Activated CD8-positive, alpha-beta memory T cell treated with anti-CD3 and anti-CD28 coated beads for 1 hour (primary cell): ENCODE measurements around the gene NACC2.

Source experiments
- DNase-seq, 2 donors: peaks; one replicate each; pipeline ENCODE4 v3.0.0-alpha.2; 2020; ENCODE audit warnings: low read depth in 1 of 2; ENCODE audit errors: extremely low read depth in 1 of 2

NACC2 gene

GRCh38 chr9:136095070-136096058 is at the start of gene NACC2:
NACC2 (minus strand) TSS chr9:136095289; CDS start chr9:136050521, 44,768 bp downstream.
- no peak for DNase-seq

GRCh38 chr9:136144450-136144849 is 49.4 kb upstream of the NACC2 start:
- DNase-seq: no peak

GRCh38 chr9:136143215-136144001 is 48.3 kb upstream of the NACC2 start:
- no peak for DNase-seq

- no peak for DNase-seq
Measured at GRCh38 chr9:136142859-136143214, 47.7 kb upstream of the NACC2 start.

- DNase-seq: no peak
Measured at GRCh38 chr9:136142414-136142796, 47.3 kb upstream of the NACC2 start.

GRCh38 chr9:136141682-136142413 is 46.8 kb upstream of the NACC2 start:
- no peak for DNase-seq

- no peak for DNase-seq
Measured at GRCh38 chr9:136140966-136141365, 45.9 kb upstream of the NACC2 start.

- DNase-seq: no peak
Measured at GRCh38 chr9:136140046-136140445, 45.0 kb upstream of the NACC2 start.

GRCh38 chr9:136138566-136138965 is 43.5 kb upstream of the NACC2 start:
- no peak for DNase-seq

- no peak for DNase-seq
Measured at GRCh38 chr9:136137321-136138265, 42.5 kb upstream of the NACC2 start.

GRCh38 chr9:136136127-136136925 is 41.2 kb upstream of the NACC2 start:
- DNase-seq: no peak

- no peak for DNase-seq
Measured at GRCh38 chr9:136135326-136136126, 40.4 kb upstream of the NACC2 start.

- DNase-seq: no peak
Measured at GRCh38 chr9:136133959-136134484, 38.9 kb upstream of the NACC2 start.

- DNase-seq: no peak
Measured at GRCh38 chr9:136133191-136133958, 38.3 kb upstream of the NACC2 start.

- no peak for DNase-seq
Measured at GRCh38 chr9:136132512-136133050, 37.5 kb upstream of the NACC2 start.

- no peak for DNase-seq
Measured at GRCh38 chr9:136131629-136132511, 36.8 kb upstream of the NACC2 start.
